D721Med (cell line): ENCODE data around the gene IL4R.

ENCODE experiments used
- DNase-seq: peaks from one replicate; pipeline ENCODE4 v3.0.0; 2011; ENCODE audit warnings: low spot score; ENCODE audit not compliant: insufficient read length
- FAIRE-seq: peaks from 2 replicates; lab custom pipeline; 2011; peaks lifted over from hg19 to GRCh38; lab: Jason Lieb, UNC
- CTCF ChIP-seq: IDR thresholded peaks from 2 replicates; pipeline ENCODE4 v1.5.1; 2012; ENCODE audit warnings: mild to moderate bottlenecking, control low read depth; ENCODE audit not compliant: insufficient read depth; ENCODE audit errors: missing control alignments

The IL4R gene

GRCh38 chr16:27349276-27349675 lies 35.5 kb downstream of the IL4R start:
- no peak for TF ChIP-seq CTCF
- FAIRE-seq, result no peak
- DNase-seq, result no peak

GRCh38 chr16:27350006-27350405 lies 36.2 kb downstream of the IL4R start:
- FAIRE-seq, result no peak

GRCh38 chr16:27351989-27352388 lies 38.2 kb downstream of the IL4R start:
- FAIRE-seq, result no peak
- no peak for DNase-seq
- TF ChIP-seq CTCF, result no peak

More at GRCh38 chr16:27350006-27350405, 36.2 kb downstream of the IL4R start:
- TF ChIP-seq CTCF, result no peak
- DNase-seq, result no peak

- FAIRE-seq, result no peak
- no peak for DNase-seq
- no peak for TF ChIP-seq CTCF
Measured at GRCh38 chr16:27353853-27354252, 40.1 kb downstream of the IL4R start.

GRCh38 chr16:27355610-27356009 lies 41.8 kb downstream of the IL4R start:
- peak; percentile 16 for TF ChIP-seq CTCF
- no peak for FAIRE-seq
- no peak for DNase-seq

GRCh38 chr16:27356794-27357193 lies 43.0 kb downstream of the IL4R start:
- no peak for DNase-seq
- no peak for TF ChIP-seq CTCF
- no peak for FAIRE-seq

GRCh38 chr16:27359051-27359450 lies 45.3 kb downstream of the IL4R start:
- FAIRE-seq, result no peak
- no peak for TF ChIP-seq CTCF

More at GRCh38 chr16:27359051-27359450, 45.3 kb downstream of the IL4R start:
- no peak for DNase-seq
